Spinal cord (tissue), 10 donors: ENCODE results near the gene PXYLP1. TPM values are rescaled to one million over a fixed set of nuclear protein-coding genes. Genes with fewer than 3 reads are reported as not detected.
A peak's percentile ranks its signal among the peaks of the same experiment; 100 is the strongest.

ENCODE experiments used
- DNase-seq, 6 donors: peaks; one replicate each; pipeline versions ENCODE4 v3.0.0 to v3.0.0-alpha.2; 2013 to 2015; ENCODE audit warnings: low spot score in 6 of 6, low read depth in 4 of 6
- H3K27ac ChIP-seq: one replicate; pipeline ENCODE4 v1.5.1; 2013; ENCODE audit warnings: low read depth, low read length, control low read depth
- H3K27me3 ChIP-seq: one replicate; pipeline ENCODE4 v1.6.1; 2013; ENCODE audit warnings: low read length; ENCODE audit not compliant: control insufficient read depth, insufficient read depth
- H3K36me3 ChIP-seq: one replicate; pipeline ENCODE4 v1.6.1; 2013; ENCODE audit warnings: low read length; ENCODE audit not compliant: control insufficient read depth, insufficient read depth
- H3K4me1 ChIP-seq: one replicate; pipeline ENCODE4 v1.6.1; 2013; ENCODE audit warnings: low read length; ENCODE audit not compliant: control insufficient read depth, insufficient read depth
- H3K4me3 ChIP-seq: one replicate; pipeline ENCODE4 v1.5.1; 2013; ENCODE audit warnings: low read depth, low read length, control low read depth
- H3K9me3 ChIP-seq: one replicate; pipeline ENCODE4 v1.6.1; 2013; ENCODE audit warnings: low read length; ENCODE audit not compliant: control insufficient read depth, insufficient read depth
- WGBS: methylation state at CpG from one replicate; pipeline ENCODE4 v1.1.5; 2013; ENCODE audit warnings: missing lambda C conversion rate; ENCODE audit not compliant: insufficient coverage; 5-methylcytosine and 5-hydroxymethylcytosine counted together
- polyA plus RNA-seq, 2 donors: library from polyadenylated mRNA; unstranded; fragments of 120-200 nt; gene quantifications; one replicate each; pipeline ENCODE4 v1.2.1, GENCODE V29; 2013; ENCODE audit not compliant: insufficient read length in 2 of 2
- total RNA-seq, 2 donors: library from RNA; depleted of rRNA in 1 of 2; stranded (reverse); fragments of 120-200 nt in 1 of 2; fragments of >200 nt in 1 of 2; gene quantifications; one replicate each; pipeline versions ENCODE4 v1.2.3 to v1.2.4, GENCODE V29; 2013 to 2014
- donor health status: healthy.

The PXYLP1 gene
- total and polyA plus RNA-seq, 4 donors, result 33.2 to 48.6 (median 42.1) TPM

DNA sequence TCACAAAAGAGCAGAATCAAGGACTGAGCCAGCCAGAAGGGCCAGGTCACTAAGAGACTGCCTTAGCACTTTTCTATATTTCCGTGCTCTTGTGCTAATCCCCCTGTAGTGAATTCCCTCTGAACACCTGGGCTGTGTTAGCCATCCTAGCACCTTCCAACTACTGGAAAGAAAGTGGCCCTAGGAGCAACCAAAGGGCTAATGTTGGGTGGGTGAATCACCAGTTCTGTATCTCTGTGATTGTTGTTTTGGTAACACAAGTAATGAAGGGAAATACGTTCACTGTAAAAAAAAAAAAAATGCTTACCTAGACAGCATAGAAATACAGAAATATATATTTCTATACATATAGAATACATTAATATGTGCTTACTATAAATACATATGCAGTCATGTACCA, 43.9 kb downstream of the PXYLP1 start:
- Histone ChIP-seq H3K4me3 (no peak overlapping the region), H3K27ac (no peak overlapping the region), H3K4me1 (peaks cover 25% of the 10 kb centered on the region), H3K9me3 (no peaks in the 10 kb centered on the region), H3K27me3 (no peaks in the 10 kb centered on the region), H3K36me3 (peaks cover 11% of the 10 kb centered on the region)
- no peak for DNase-seq
- WGBS, result 83% methylated on average over 1 of the region's 2 CpGs

DNA sequence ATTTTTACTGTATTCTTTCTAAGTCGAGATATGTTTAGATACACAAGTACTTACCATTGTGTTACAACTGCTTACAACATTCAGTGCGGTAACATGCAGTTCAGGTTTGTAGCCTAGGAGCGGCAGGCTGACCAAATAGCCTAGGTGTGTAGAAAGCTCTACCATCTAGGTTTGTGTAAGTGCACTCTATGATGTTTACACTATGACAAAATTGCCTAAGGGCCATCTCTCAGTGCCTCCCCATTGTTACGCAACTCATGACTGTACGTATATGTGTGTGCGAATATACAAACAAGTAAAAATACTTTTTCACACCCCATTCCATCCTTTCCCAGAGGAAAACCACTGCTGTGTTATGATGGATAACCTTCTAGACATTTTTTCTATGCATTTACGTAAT, 44.3 kb downstream of the PXYLP1 start:
- no CpG with 5 or more reads among the region's 7 CpGs for WGBS
- peaks cover 29% of the 10 kb centered on the region for H3K4me1 ChIP-seq
- no peaks in the 10 kb centered on the region for H3K27me3 ChIP-seq
- no peak overlapping the region for H3K27ac ChIP-seq
- H3K9me3 ChIP-seq, result no peaks in the 10 kb centered on the region
- no peak for DNase-seq
- H3K36me3 ChIP-seq, result peaks cover 11% of the 10 kb centered on the region
- no peak overlapping the region for H3K4me3 ChIP-seq

DNA sequence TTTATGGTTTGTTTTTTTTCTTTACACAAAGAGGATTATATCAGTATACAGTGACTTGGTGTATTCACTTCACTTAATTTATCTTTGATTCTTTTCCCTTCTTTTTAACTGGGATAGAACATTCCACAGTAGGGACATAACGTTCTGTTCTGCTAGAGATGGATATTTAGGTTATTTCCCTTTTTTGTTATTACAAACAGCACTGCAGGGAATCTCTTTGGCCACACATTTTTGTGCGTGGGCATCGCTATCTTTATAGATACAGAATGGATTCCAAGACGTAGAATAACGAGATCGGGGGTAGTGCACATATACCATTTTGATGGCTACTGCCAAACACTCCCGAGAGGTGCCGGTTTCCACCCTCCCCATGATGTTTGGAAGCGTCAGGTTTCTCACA, 44.8 kb downstream of the PXYLP1 start:
- Histone ChIP-seq H3K36me3 (peaks cover 15% of the 10 kb centered on the region), H3K4me3 (no peak overlapping the region), H3K27ac (no peak overlapping the region), H3K4me1 (peaks cover 33% of the 10 kb centered on the region), H3K9me3 (no peaks in the 10 kb centered on the region), H3K27me3 (no peaks in the 10 kb centered on the region)
- no peak for DNase-seq
- 68% methylated on average over 4 of the region's 9 CpGs for WGBS

DNA sequence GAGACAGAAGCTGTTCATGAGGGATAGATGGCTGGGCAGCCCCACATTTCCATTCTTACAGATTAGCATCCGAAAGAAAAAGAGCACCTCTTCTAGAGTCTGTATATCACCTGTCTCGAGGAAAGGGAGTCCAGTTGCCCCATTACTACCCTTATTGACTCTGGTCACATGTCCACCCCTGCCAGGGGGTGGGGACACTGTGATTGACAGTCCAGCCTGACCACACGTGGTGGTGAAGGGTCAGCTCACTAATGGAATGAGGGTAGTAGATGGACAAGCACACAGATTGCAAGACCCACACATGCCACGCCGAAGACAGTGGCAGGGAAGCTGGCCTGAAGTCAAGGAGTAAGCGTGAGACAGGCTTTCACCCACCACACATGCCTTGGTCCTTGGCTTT, 45.8 kb downstream of the PXYLP1 start:
- Histone ChIP-seq H3K4me1 (peaks cover 35% of the 10 kb centered on the region), H3K4me3 (no peak overlapping the region), H3K36me3 (peaks cover 24% of the 10 kb centered on the region), H3K9me3 (no peaks in the 10 kb centered on the region), H3K27me3 (no peaks in the 10 kb centered on the region), H3K27ac (no peak overlapping the region)
- WGBS, result 100% methylated on average over 2 of the region's 6 CpGs
- DNase-seq, result no peak

DNA sequence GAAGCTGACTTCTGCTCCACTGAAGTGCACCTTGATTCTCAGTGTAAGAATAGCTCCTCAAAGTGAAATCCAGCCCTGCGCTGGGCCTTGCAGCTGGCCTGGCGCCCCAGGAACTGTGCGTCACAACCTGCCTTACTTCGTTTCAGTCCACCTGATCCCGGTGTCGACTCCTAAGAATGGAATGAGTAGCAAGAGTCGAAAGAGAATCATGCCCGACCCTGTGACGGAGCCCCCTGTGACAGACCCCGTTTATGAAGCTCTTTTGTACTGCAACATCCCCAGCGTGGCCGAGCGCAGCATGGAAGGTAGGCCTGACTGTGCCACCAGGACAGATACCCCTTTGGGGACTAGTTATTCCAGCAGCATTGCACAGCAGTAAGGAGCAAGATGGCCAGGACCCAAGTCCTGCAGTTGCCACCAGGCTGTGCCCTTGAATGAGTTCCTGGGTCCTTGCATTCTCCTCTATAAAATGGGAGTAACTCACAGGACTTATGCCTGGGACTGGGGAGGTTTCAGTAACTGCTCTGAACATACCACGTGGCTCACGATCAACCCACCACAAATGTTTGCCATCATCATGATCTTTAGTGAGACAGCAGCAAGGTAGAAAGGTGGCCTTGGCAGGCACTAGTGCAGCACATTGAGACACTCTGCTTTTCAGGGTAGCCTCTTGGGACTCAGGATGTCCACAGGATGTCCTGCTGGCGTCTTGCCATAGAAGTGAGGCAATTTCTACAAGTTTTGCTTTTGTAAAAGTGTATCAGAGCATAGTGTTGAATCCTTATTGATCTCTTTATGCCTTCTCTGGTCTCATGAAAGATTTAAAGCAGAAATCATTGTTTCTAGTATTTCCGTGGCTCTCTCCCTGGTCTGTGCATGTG, 46.8 kb downstream of the PXYLP1 start:
- H3K27ac ChIP-seq, result peak overlapping the region; percentile 42
- no peaks in the 10 kb centered on the region for H3K27me3 ChIP-seq
- no peaks in the 10 kb centered on the region for H3K9me3 ChIP-seq
- WGBS, result 87% methylated on average over 15 of the region's 17 CpGs
- no peak for DNase-seq
- peaks cover 35% of the 10 kb centered on the region for H3K4me1 ChIP-seq
- peaks cover 29% of the 10 kb centered on the region for H3K36me3 ChIP-seq
- H3K4me3 ChIP-seq, result no peak overlapping the region

DNA sequence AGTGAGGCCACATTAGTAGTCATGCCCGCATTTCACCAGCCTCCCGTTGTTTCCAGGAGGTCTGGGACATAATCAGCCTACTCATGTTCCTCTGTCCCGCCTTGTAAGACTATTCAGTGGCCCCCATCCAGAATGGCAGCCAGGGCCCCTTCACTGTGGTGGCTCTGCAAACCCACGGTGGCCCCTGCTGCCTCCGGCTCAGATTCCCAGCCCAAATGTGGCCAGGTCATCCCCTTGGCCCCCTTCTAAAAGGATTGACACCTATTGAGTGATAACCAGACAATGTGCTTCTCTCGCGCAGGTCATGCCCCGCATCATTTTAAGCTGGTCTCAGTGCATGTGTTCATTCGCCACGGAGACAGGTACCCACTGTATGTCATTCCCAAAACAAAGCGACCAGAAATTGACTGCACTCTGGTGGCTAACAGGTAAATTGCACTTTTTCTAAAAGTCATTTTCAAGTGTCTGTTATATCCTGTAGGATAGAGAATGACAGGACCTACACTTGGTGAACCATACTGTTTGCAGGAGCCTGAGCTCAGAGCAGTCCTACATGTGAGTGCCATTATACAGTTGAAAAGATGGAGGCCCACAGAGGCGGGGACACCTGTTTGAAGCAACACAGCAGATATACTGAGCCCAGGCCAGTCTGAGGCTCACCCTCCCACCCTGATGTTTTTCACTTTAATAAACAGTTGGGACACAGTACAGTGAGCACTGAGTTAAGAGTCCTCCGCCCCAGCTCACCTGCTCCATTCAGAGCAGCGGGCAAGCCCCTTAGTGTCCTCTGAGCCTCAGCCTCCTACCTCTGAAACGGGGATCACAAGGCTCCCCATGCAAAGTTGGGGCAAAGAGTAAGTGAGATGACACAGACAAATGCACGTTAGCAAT, 47.7 kb downstream of the PXYLP1 start:
- 40% methylated on average over 9 of the region's 16 CpGs for WGBS
- Histone ChIP-seq H3K27me3 (no peaks in the 10 kb centered on the region), H3K36me3 (peaks cover 24% of the 10 kb centered on the region), H3K27ac (peak overlapping the region; percentile 42), H3K4me1 (peaks cover 35% of the 10 kb centered on the region), H3K9me3 (no peaks in the 10 kb centered on the region), H3K4me3 (no peak overlapping the region)
- peak in 2 of 6 donors; percentile 63 to 82 for DNase-seq

DNA sequence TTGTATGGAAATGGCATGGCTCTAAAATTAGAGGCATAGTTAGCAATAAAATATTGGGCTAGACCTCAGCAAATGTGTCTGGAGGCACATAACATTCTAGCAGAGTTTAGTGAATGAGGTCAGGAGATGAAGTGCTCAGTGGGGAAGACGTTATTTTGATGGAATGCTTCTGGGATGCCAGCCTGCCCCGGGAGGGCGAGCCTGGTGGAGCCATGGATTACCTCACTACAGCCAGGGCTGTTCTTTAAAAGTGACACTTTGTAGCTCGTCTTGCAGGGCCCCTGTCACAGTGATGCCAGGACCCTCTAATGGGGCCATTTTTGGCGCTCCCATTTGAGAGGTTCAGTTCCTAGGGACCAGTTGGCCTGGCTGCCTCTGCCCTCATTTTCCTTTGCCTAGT, 48.5 kb downstream of the PXYLP1 start:
- Histone ChIP-seq H3K27ac (no peak overlapping the region), H3K4me1 (peaks cover 35% of the 10 kb centered on the region), H3K9me3 (no peaks in the 10 kb centered on the region), H3K36me3 (peaks cover 25% of the 10 kb centered on the region), H3K4me3 (no peak overlapping the region), H3K27me3 (no peaks in the 10 kb centered on the region)
- peak in 2 of 6 donors; percentile 59 to 83 for DNase-seq
- 40% methylated on average over 5 of the region's 5 CpGs for WGBS

DNA sequence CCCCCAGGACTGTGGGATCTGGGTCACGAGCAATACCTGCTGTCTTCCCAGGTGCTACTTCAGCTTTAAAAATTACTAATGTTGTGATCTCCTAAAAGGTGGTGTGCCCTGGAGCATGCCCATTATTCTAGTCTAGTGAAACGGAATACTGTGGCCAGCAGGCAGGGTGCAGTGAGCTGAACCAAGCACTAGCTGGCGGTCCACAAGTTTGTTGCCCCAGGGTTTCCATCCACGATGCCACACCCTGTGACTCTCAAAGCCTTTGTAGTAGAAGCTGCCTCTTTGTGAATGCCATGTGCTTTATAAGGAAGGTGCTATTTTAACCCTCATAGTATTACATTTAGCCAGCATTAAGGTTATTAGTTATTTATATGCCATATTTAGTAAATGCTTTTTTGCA, 49.1 kb downstream of the PXYLP1 start:
- H3K27ac ChIP-seq, result no peak overlapping the region
- peaks cover 26% of the 10 kb centered on the region for H3K36me3 ChIP-seq
- no peaks in the 10 kb centered on the region for H3K27me3 ChIP-seq

DNA sequence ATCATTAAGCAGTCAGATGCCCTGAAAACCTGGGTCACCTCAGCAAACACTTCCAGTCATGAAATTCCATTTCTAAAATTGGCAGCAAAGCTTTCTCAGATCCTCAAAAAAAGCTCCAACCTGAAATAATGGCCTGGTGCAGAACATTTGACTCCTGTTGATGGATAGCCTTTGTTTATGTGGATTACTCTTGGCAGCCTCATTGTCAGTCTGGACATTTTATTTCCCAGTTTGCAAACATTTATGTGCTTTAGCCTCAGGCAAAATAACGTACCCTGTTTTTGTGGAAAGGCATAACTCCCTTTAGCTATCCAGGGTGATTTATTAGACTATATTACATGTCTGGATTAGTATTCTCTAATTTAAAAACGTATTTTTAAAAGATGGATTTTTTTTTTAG, 53.9 kb downstream of the PXYLP1 start:
- Histone ChIP-seq H3K4me1 (peaks cover 10% of the 10 kb centered on the region), H3K27ac (no peak overlapping the region), H3K4me3 (no peak overlapping the region), H3K9me3 (no peaks in the 10 kb centered on the region), H3K36me3 (peaks cover 30% of the 10 kb centered on the region), H3K27me3 (no peaks in the 10 kb centered on the region)
- WGBS, result no CpG with 5 or more reads among the region's 2 CpGs
- peak in 1 of 6 donors; percentile 25 for DNase-seq

More for the DNA sequence above, 49.1 kb downstream of the PXYLP1 start:
- H3K4me1 ChIP-seq, result peaks cover 35% of the 10 kb centered on the region
- WGBS, result 66% methylated on average over 2 of the region's 4 CpGs
- H3K9me3 ChIP-seq, result no peaks in the 10 kb centered on the region
- no peak overlapping the region for H3K4me3 ChIP-seq
- DNase-seq, result no peak
